Suprapubic skin (tissue), 4 donors: ENCODE results near the gene GAK.

Experiments used
- CTCF ChIP-seq, 2 donors: fragments of 200-600 bp in 1 of 2; fragments of 450-650 bp in 1 of 2; sonication (generic) in 1 of 2; IDR thresholded peaks; one replicate each; pipeline ENCODE4 v1.5.1; 2016 to 2019; ENCODE audit warnings: antibody characterized with exemption in 2 of 2, mild to moderate bottlenecking in 1 of 2, moderate library complexity in 1 of 2
- EP300 ChIP-seq: sonication (generic); formaldehyde crosslinking; IDR thresholded peaks from one replicate; pipeline ENCODE4 v1.6.1; 2017; ENCODE audit warnings: antibody characterized with exemption
- POLR2A ChIP-seq, 2 donors: fragments of 450-650 bp; IDR thresholded peaks; one replicate each; pipeline ENCODE4 v1.6.1; 2017; ENCODE audit warnings: antibody characterized with exemption in 2 of 2, mild to moderate bottlenecking in 2 of 2, moderate library complexity in 2 of 2
- POLR2AphosphoS5 ChIP-seq, 3 donors: sonication (generic); formaldehyde crosslinking; IDR thresholded peaks; one replicate each; pipeline ENCODE4 v1.6.1; 2017; ENCODE audit warnings: antibody characterized with exemption in 3 of 3

GRCh38 chr4:974668-975067, 42.6 kb upstream of the GAK start:
- TF ChIP-seq CTCF (IDR thresholded peaks at IDR 0.05), result no peak
- no peak for TF ChIP-seq POLR2AphosphoS5 (IDR thresholded peaks at IDR 0.05)
- no peak for TF ChIP-seq POLR2A (IDR thresholded peaks at IDR 0.05)
- TF ChIP-seq EP300, result no peak
